ENCODE results near the gene LY86.
"Not testable (repeated sequence)": the region's sequence is repeated elsewhere in the genome, so short reads cannot be mapped to it uniquely, and the experiment has no call there.

The LY86 gene

GRCh38 chr6:6599468-6599873 lies 11.0 kb downstream of the LY86 start:
- no peak for DNase-seq (ENCODE audit: low read depth)
- Histone ChIP-seq H3K36me3 (ENCODE audit: control insufficient read depth, insufficient read depth, low read length, severe bottlenecking) (no peaks in the 10 kb centered on the region), H3K9me3 (ENCODE audit: control insufficient read depth, low read length) (peaks cover 7% of the 10 kb centered on the region), H3K27me3 (replicated peaks; ENCODE audit: control insufficient read depth, insufficient read depth, low read length) (peaks cover 13% of the 10 kb centered on the region), H3K4me1 (ENCODE audit: control insufficient read depth, insufficient read depth, low read length) (no peaks in the 10 kb centered on the region), H3K4me3 (ENCODE audit: low read length) (no peak overlapping the region), H3K9ac (ENCODE audit: low read length) (no peak overlapping the region)

- Histone ChIP-seq H3K4me1 (ENCODE audit: control insufficient read depth, insufficient read depth, low read length) (no peaks in the 10 kb centered on the region), H3K9ac (ENCODE audit: low read length) (no peak overlapping the region), H3K27me3 (replicated peaks; ENCODE audit: control insufficient read depth, insufficient read depth, low read length) (peaks cover 13% of the 10 kb centered on the region), H3K9me3 (ENCODE audit: control insufficient read depth, low read length) (peaks cover 11% of the 10 kb centered on the region), H3K36me3 (ENCODE audit: control insufficient read depth, insufficient read depth, low read length, severe bottlenecking) (no peaks in the 10 kb centered on the region), H3K4me3 (ENCODE audit: low read length) (no peak overlapping the region)
- DNase-seq (ENCODE audit: low read depth), result no peak
These were observed 12.4 kb downstream of the LY86 start for GRCh38 chr6:6600875-6601274.

- DNase-seq (ENCODE audit: low read depth), result no peak
- peaks cover 9% of the 10 kb centered on the region for H3K27me3 ChIP-seq (replicated peaks; ENCODE audit: control insufficient read depth, insufficient read depth, low read length)
- peaks cover 11% of the 10 kb centered on the region for H3K9me3 ChIP-seq (ENCODE audit: control insufficient read depth, low read length)
- H3K4me3 ChIP-seq (ENCODE audit: low read length), result no peak overlapping the region
- no peaks in the 10 kb centered on the region for H3K4me1 ChIP-seq (ENCODE audit: control insufficient read depth, insufficient read depth, low read length)
- H3K9ac ChIP-seq (ENCODE audit: low read length), result no peak overlapping the region
- H3K36me3 ChIP-seq (ENCODE audit: control insufficient read depth, insufficient read depth, low read length, severe bottlenecking), result no peaks in the 10 kb centered on the region
These were observed 13.7 kb downstream of the LY86 start for GRCh38 chr6:6602262-6602661.

GRCh38 chr6:6603317-6603716 lies 14.8 kb downstream of the LY86 start:
- Histone ChIP-seq H3K9me3 (ENCODE audit: control insufficient read depth, low read length) (peaks cover 11% of the 10 kb centered on the region), H3K36me3 (ENCODE audit: control insufficient read depth, insufficient read depth, low read length, severe bottlenecking) (no peaks in the 10 kb centered on the region), H3K9ac (ENCODE audit: low read length) (no peak overlapping the region), H3K4me3 (ENCODE audit: low read length) (no peak overlapping the region), H3K27me3 (replicated peaks; ENCODE audit: control insufficient read depth, insufficient read depth, low read length) (peaks cover 4% of the 10 kb centered on the region), H3K4me1 (ENCODE audit: control insufficient read depth, insufficient read depth, low read length) (no peaks in the 10 kb centered on the region)
- no peak for DNase-seq (ENCODE audit: low read depth)

GRCh38 chr6:6604015-6604414 lies 15.5 kb downstream of the LY86 start:
- no peak for DNase-seq (ENCODE audit: low read depth)
- Histone ChIP-seq H3K9ac (ENCODE audit: low read length) (no peak overlapping the region), H3K36me3 (ENCODE audit: control insufficient read depth, insufficient read depth, low read length, severe bottlenecking) (no peaks in the 10 kb centered on the region), H3K4me1 (ENCODE audit: control insufficient read depth, insufficient read depth, low read length) (no peaks in the 10 kb centered on the region), H3K9me3 (ENCODE audit: control insufficient read depth, low read length) (peaks cover 11% of the 10 kb centered on the region), H3K4me3 (ENCODE audit: low read length) (no peak overlapping the region), H3K27me3 (replicated peaks; ENCODE audit: control insufficient read depth, insufficient read depth, low read length) (peaks cover 4% of the 10 kb centered on the region)

GRCh38 chr6:6604566-6604965 lies 16.0 kb downstream of the LY86 start:
- no peak for DNase-seq (ENCODE audit: low read depth)
- H3K9ac ChIP-seq (ENCODE audit: low read length), result no peak overlapping the region
- no peaks in the 10 kb centered on the region for H3K27me3 ChIP-seq (replicated peaks; ENCODE audit: control insufficient read depth, insufficient read depth, low read length)

GRCh38 chr6:6605873-6606272 lies 17.4 kb downstream of the LY86 start:
- H3K9me3 ChIP-seq (ENCODE audit: control insufficient read depth, low read length), result peaks cover 11% of the 10 kb centered on the region
- H3K27me3 ChIP-seq (replicated peaks; ENCODE audit: control insufficient read depth, insufficient read depth, low read length), result no peaks in the 10 kb centered on the region
- DNase-seq (ENCODE audit: low read depth), result no peak
- H3K4me1 ChIP-seq (ENCODE audit: control insufficient read depth, insufficient read depth, low read length), result no peaks in the 10 kb centered on the region
- no peaks in the 10 kb centered on the region for H3K36me3 ChIP-seq (ENCODE audit: control insufficient read depth, insufficient read depth, low read length, severe bottlenecking)
- H3K4me3 ChIP-seq (ENCODE audit: low read length), result no peak overlapping the region
- H3K9ac ChIP-seq (ENCODE audit: low read length), result no peak overlapping the region

More at GRCh38 chr6:6604566-6604965, 16.0 kb downstream of the LY86 start:
- peaks cover 11% of the 10 kb centered on the region for H3K9me3 ChIP-seq (ENCODE audit: control insufficient read depth, low read length)
- no peaks in the 10 kb centered on the region for H3K4me1 ChIP-seq (ENCODE audit: control insufficient read depth, insufficient read depth, low read length)
- no peaks in the 10 kb centered on the region for H3K36me3 ChIP-seq (ENCODE audit: control insufficient read depth, insufficient read depth, low read length, severe bottlenecking)
- H3K4me3 ChIP-seq (ENCODE audit: low read length), result no peak overlapping the region

GRCh38 chr6:6606391-6607030 lies 18.0 kb downstream of the LY86 start:
- H3K9me3 ChIP-seq (ENCODE audit: control insufficient read depth, low read length), result peaks cover 11% of the 10 kb centered on the region
- H3K4me3 ChIP-seq (ENCODE audit: low read length); H3K36me3 ChIP-seq (ENCODE audit: control insufficient read depth, insufficient read depth, low read length, severe bottlenecking); H3K27me3 ChIP-seq (replicated peaks; ENCODE audit: control insufficient read depth, insufficient read depth, low read length); H3K9ac ChIP-seq (ENCODE audit: low read length); H3K4me1 ChIP-seq (ENCODE audit: control insufficient read depth, insufficient read depth, low read length); DNase-seq (ENCODE audit: low read depth): not testable (repeated sequence)

- Histone ChIP-seq H3K36me3 (ENCODE audit: control insufficient read depth, insufficient read depth, low read length, severe bottlenecking) (no peaks in the 10 kb centered on the region), H3K4me1 (ENCODE audit: control insufficient read depth, insufficient read depth, low read length) (no peaks in the 10 kb centered on the region), H3K27me3 (replicated peaks; ENCODE audit: control insufficient read depth, insufficient read depth, low read length) (peaks cover 5% of the 10 kb centered on the region), H3K9ac (ENCODE audit: low read length) (no peak overlapping the region), H3K9me3 (ENCODE audit: control insufficient read depth, low read length) (peaks cover 4% of the 10 kb centered on the region), H3K4me3 (ENCODE audit: low read length) (no peak overlapping the region)
- DNase-seq (ENCODE audit: low read depth), result no peak
These were observed 20.9 kb downstream of the LY86 start for GRCh38 chr6:6609450-6609849.

- H3K4me1 ChIP-seq (ENCODE audit: control insufficient read depth, insufficient read depth, low read length), result no peaks in the 10 kb centered on the region
- no peak overlapping the region for H3K9ac ChIP-seq (ENCODE audit: low read length)
- no peak overlapping the region for H3K4me3 ChIP-seq (ENCODE audit: low read length)
- H3K27me3 ChIP-seq (replicated peaks; ENCODE audit: control insufficient read depth, insufficient read depth, low read length), result peaks cover 5% of the 10 kb centered on the region
- no peaks in the 10 kb centered on the region for H3K36me3 ChIP-seq (ENCODE audit: control insufficient read depth, insufficient read depth, low read length, severe bottlenecking)
- no peak for DNase-seq (ENCODE audit: low read depth)
- no peaks in the 10 kb centered on the region for H3K9me3 ChIP-seq (ENCODE audit: control insufficient read depth, low read length)
These were observed 21.6 kb downstream of the LY86 start for GRCh38 chr6:6610031-6610591.

- no peak for DNase-seq (ENCODE audit: low read depth)
- no peak overlapping the region for H3K4me3 ChIP-seq (ENCODE audit: low read length)
- no peaks in the 10 kb centered on the region for H3K4me1 ChIP-seq (ENCODE audit: control insufficient read depth, insufficient read depth, low read length)
- H3K27me3 ChIP-seq (replicated peaks; ENCODE audit: control insufficient read depth, insufficient read depth, low read length), result peaks cover 10% of the 10 kb centered on the region
- no peak overlapping the region for H3K9ac ChIP-seq (ENCODE audit: low read length)
- H3K9me3 ChIP-seq (ENCODE audit: control insufficient read depth, low read length), result no peaks in the 10 kb centered on the region
- H3K36me3 ChIP-seq (ENCODE audit: control insufficient read depth, insufficient read depth, low read length, severe bottlenecking), result no peaks in the 10 kb centered on the region
These were observed 23.0 kb downstream of the LY86 start for GRCh38 chr6:6611486-6611885.

- DNase-seq (ENCODE audit: low read depth), result no peak
- Histone ChIP-seq H3K36me3 (ENCODE audit: control insufficient read depth, insufficient read depth, low read length, severe bottlenecking) (no peaks in the 10 kb centered on the region), H3K9me3 (ENCODE audit: control insufficient read depth, low read length) (no peaks in the 10 kb centered on the region), H3K9ac (ENCODE audit: low read length) (no peak overlapping the region), H3K4me1 (ENCODE audit: control insufficient read depth, insufficient read depth, low read length) (no peaks in the 10 kb centered on the region), H3K27me3 (replicated peaks; ENCODE audit: control insufficient read depth, insufficient read depth, low read length) (peaks cover 11% of the 10 kb centered on the region), H3K4me3 (ENCODE audit: low read length) (no peak overlapping the region)
These were observed 23.8 kb downstream of the LY86 start for GRCh38 chr6:6612308-6612707.

Data from adipocyte (in vitro differentiated cells).